Measurements from ENCODE around the gene PAM.

DNA sequence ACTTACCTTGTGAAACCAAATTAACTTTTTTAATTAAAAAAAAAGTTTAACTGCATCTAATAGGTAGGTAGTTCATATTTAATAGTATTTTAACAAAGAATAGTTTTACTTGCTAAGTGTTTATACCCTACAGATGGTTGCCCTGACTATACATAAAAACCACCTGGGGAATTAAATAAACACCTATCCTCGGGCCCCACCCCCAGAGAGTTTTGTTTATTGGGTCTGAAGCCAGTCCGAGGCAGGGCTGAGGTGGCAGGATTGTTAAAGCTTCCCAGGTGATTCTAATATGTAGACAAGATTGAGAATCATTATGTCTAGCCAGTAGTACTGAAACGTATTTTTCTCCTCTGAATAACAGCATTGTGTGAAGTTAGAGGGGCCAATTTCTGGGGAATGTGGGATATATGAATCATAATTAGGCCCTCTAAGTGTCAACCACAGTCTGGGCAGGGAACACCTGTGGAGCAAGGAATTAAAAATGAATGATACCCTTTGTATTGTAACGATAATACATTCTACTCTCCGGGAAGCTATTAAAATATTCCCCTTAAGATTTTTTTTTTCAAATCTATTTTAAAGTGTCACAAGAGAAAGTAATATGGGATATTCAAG is 5.6 kb upstream of the PAM start:
- TF ChIP-seq, protein P1, sequence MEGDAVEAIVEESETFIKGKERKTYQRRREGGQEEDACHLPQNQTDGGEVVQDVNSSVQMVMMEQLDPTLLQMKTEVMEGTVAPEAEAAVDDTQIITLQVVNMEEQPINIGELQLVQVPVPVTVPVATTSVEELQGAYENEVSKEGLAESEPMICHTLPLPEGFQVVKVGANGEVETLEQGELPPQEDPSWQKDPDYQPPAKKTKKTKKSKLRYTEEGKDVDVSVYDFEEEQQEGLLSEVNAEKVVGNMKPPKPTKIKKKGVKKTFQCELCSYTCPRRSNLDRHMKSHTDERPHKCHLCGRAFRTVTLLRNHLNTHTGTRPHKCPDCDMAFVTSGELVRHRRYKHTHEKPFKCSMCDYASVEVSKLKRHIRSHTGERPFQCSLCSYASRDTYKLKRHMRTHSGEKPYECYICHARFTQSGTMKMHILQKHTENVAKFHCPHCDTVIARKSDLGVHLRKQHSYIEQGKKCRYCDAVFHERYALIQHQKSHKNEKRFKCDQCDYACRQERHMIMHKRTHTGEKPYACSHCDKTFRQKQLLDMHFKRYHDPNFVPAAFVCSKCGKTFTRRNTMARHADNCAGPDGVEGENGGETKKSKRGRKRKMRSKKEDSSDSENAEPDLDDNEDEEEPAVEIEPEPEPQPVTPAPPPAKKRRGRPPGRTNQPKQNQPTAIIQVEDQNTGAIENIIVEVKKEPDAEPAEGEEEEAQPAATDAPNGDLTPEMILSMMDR (optimal IDR thresholded peaks at IDR 0.05 in 1 of 3, IDR thresholded peaks at IDR 0.05 in 1 of 3, conservative IDR thresholded peaks at IDR 0.05 in 1 of 3; ENCODE audit: extremely low read depth in 1 of 3, insufficient read depth in 2 of 3, low read length in 3 of 3): no peak
- no peak for TF ChIP-seq EZH2 (IDR thresholded peaks at IDR 0.05; ENCODE audit: low read length)
